GM23248 (cell line): ENCODE results near the gene STON2. TPM values are rescaled to one million over a fixed set of nuclear protein-coding genes. Genes with fewer than 3 reads are reported as not detected.

Experiments
- DNase-seq: peaks from one replicate; pipeline ENCODE4 v3.0.0-alpha.2; 2015
- H2AFZ ChIP-seq: fragments of 200-600 bp; sonication (generic); 2 replicates; pipeline ENCODE4 v1.6.1; 2016; ENCODE audit warnings: antibody characterized with exemption
- H3F3A ChIP-seq: fragments of 200-600 bp; sonication (generic); 2 replicates; pipeline ENCODE4 v1.6.1; 2016; ENCODE audit warnings: mild to moderate bottlenecking, antibody characterized with exemption, mixed run types; ENCODE audit not compliant: insufficient read depth
- H3K27ac ChIP-seq: fragments of 200-600 bp; sonication (generic); 2 replicates; pipeline ENCODE4 v1.5.1; 2016; ENCODE audit warnings: mild to moderate bottlenecking
- H3K27me3 ChIP-seq: fragments of 200-600 bp; sonication (generic); replicated peaks from 2 replicates; pipeline ENCODE4 v1.6.1; 2016; ENCODE audit warnings: mild to moderate bottlenecking; ENCODE audit not compliant: insufficient read depth
- H3K36me3 ChIP-seq: fragments of 200-600 bp; sonication (generic); 2 replicates; pipeline ENCODE4 v1.6.1; 2016; ENCODE audit warnings: low read depth, mild to moderate bottlenecking
- H3K4me1 ChIP-seq: fragments of 200-600 bp; sonication (generic); 2 replicates; pipeline ENCODE4 v1.6.1; 2016; ENCODE audit warnings: mild to moderate bottlenecking; ENCODE audit not compliant: insufficient read depth
- H3K4me2 ChIP-seq: fragments of 200-600 bp; sonication (generic); one replicate; pipeline ENCODE4 v1.6.1; 2016; ENCODE audit warnings: mild to moderate bottlenecking; ENCODE audit not compliant: unreplicated experiment
- H3K4me3 ChIP-seq: fragments of 200-600 bp; sonication (generic); 2 replicates; pipeline ENCODE4 v1.5.1; 2016; ENCODE audit warnings: mild to moderate bottlenecking
- H3K79me2 ChIP-seq: fragments of 200-600 bp; sonication (generic); 2 replicates; pipeline ENCODE4 v1.6.1; 2016; ENCODE audit warnings: mild to moderate bottlenecking; ENCODE audit not compliant: insufficient read depth
- H3K9ac ChIP-seq: fragments of 200-600 bp; sonication (generic); 2 replicates; pipeline ENCODE4 v1.6.1; 2016; ENCODE audit warnings: mild to moderate bottlenecking
- H3K9me2 ChIP-seq: fragments of 200-600 bp; sonication (generic); 2 replicates; pipeline ENCODE4 v1.6.1; 2016; ENCODE audit warnings: mixed run types, mild to moderate bottlenecking, moderate library complexity; ENCODE audit not compliant: insufficient read depth
- H3K9me3 ChIP-seq: fragments of 200-600 bp; sonication (generic); one replicate; pipeline ENCODE4 v1.6.1; 2017; ENCODE audit warnings: low read depth
- H4K20me1 ChIP-seq: fragments of 200-600 bp; sonication (generic); 2 replicates; pipeline ENCODE4 v1.6.0; 2016; ENCODE audit not compliant: insufficient read depth
- EZH2 ChIP-seq: fragments of 200-600 bp; sonication (generic); IDR thresholded peaks from 2 replicates; pipeline ENCODE4 v1.6.1; 2018; ENCODE audit warnings: antibody characterized with exemption, mild to moderate bottlenecking; ENCODE audit not compliant: insufficient read depth, poor library complexity, severe bottlenecking
- EZH2phosphoT487 ChIP-seq: fragments of 200-600 bp; sonication (generic); IDR thresholded peaks from 2 replicates; pipeline ENCODE4 v1.6.1; 2018; ENCODE audit warnings: antibody characterized with exemption, moderate library complexity, mild to moderate bottlenecking, low read depth; ENCODE audit not compliant: insufficient read depth
- WGBS, 2 experiments: methylation state at CpG; one replicate each; pipeline ENCODE4 v1.1.6; 2015 to 2017; ENCODE audit warnings: low lambda C conversion rate in 2 of 2, low coverage in 1 of 2; ENCODE audit errors: missing lambda C conversion rate in 2 of 2; 5-methylcytosine and 5-hydroxymethylcytosine counted together
- in situ Hi-C: fragments of 300-500 bp; cut with MboI; formaldehyde crosslinking; loops from 2 replicates; pipeline ENCODE4 v1.15.0; 2020
- polyA plus RNA-seq: library from polyadenylated mRNA; unstranded; fragments of >200 nt; fragmentation: Nextera tagmentation; extraction: Ambion mirVana; gene quantifications from 2 replicates; pipeline ENCODE4 v1.2.1, GENCODE V29; 2016
- total RNA-seq: library from RNA; depleted of rRNA; stranded (reverse); fragments of >200 nt; shearing (Covaris generic); gene quantifications from 2 replicates; pipeline ENCODE4 v1.2.3, GENCODE V29; 2014

Gene STON2
- total and polyA plus RNA-seq, 2 experiments from 2014 or later, result 0.14 TPM; not detected in 1

- H3K4me3 ChIP-seq, result no peak overlapping the region
- H3K9me2 ChIP-seq, result no peaks in the 10 kb centered on the region
- no peak overlapping the region for H3K4me2 ChIP-seq
- H3K27me3 ChIP-seq, result no peaks in the 10 kb centered on the region
- H3K79me2 ChIP-seq, result no peaks in the 10 kb centered on the region
- no peaks in the 10 kb centered on the region for H3K36me3 ChIP-seq
- no peaks in the 10 kb centered on the region for H3K9me3 ChIP-seq
- no peak for DNase-seq
- no peaks in the 10 kb centered on the region for H3K4me1 ChIP-seq
- no peak overlapping the region for H2AFZ ChIP-seq
- no peaks in the 10 kb centered on the region for H4K20me1 ChIP-seq
- in situ Hi-C loops, result no loop called here
- 70 to 74% methylated on average over 8 of the region's 8 CpGs for whole genome bisulfite sequencing, 2 experiments
- H3K27ac ChIP-seq, result no peak overlapping the region
- TF ChIP-seq EZH2phosphoT487 (no peak), EZH2 (no peak)
- no peaks in the 10 kb centered on the region for H3F3A ChIP-seq
- no peak overlapping the region for H3K9ac ChIP-seq
Measured at GRCh38 chr14:81286574-81287370, 113.4 kb downstream of the STON2 start.

GRCh38 chr14:81285245-81285644 is 114.9 kb downstream of the STON2 start:
- H3K27ac ChIP-seq, result no peak overlapping the region
- WGBS, 2 experiments, result 68% methylated on average over 2 of the region's 2 CpGs
- in situ Hi-C loops, result no loop called here

GRCh38 chr14:81281332-81281731 is 118.8 kb downstream of the STON2 start:
- H3K27me3 ChIP-seq, result no peaks in the 10 kb centered on the region
- no peak for TF ChIP-seq EZH2
- no peak for TF ChIP-seq EZH2phosphoT487
- 22 to 41% methylated on average over 1 of the region's 1 CpG for WGBS, 2 experiments

More at GRCh38 chr14:81285245-81285644, 114.9 kb downstream of the STON2 start:
- Histone ChIP-seq H3F3A (no peaks in the 10 kb centered on the region), H3K79me2 (no peaks in the 10 kb centered on the region), H3K4me3 (no peak overlapping the region), H3K9ac (no peak overlapping the region), H2AFZ (no peak overlapping the region), H4K20me1 (no peaks in the 10 kb centered on the region), H3K4me1 (no peaks in the 10 kb centered on the region), H3K4me2 (no peak overlapping the region), H3K9me2 (no peaks in the 10 kb centered on the region), H3K36me3 (no peaks in the 10 kb centered on the region), H3K9me3 (no peaks in the 10 kb centered on the region), H3K27me3 (no peaks in the 10 kb centered on the region)
- TF ChIP-seq EZH2phosphoT487 (no peak), EZH2 (no peak)
- no peak for DNase-seq

GRCh38 chr14:81280136-81280791 is 119.9 kb downstream of the STON2 start:
- 81 to 87% methylated on average over 9 of the region's 9 CpGs for WGBS, 2 experiments
- H4K20me1 ChIP-seq, result no peaks in the 10 kb centered on the region
- TF ChIP-seq EZH2phosphoT487, result no peak
- TF ChIP-seq EZH2, result no peak
- no peak for DNase-seq
- H3K36me3 ChIP-seq, result no peaks in the 10 kb centered on the region
- H3K9me2 ChIP-seq, result no peaks in the 10 kb centered on the region
- H3K9me3 ChIP-seq, result no peaks in the 10 kb centered on the region
- no peaks in the 10 kb centered on the region for H3K79me2 ChIP-seq
- no peak overlapping the region for H3K9ac ChIP-seq
- in situ Hi-C loops, result no loop called here
- H3K27me3 ChIP-seq, result no peaks in the 10 kb centered on the region
- no peak overlapping the region for H3K4me2 ChIP-seq
- H3K4me3 ChIP-seq, result no peak overlapping the region
- H3K27ac ChIP-seq, result no peak overlapping the region
- no peaks in the 10 kb centered on the region for H3F3A ChIP-seq
- no peak overlapping the region for H2AFZ ChIP-seq
- no peaks in the 10 kb centered on the region for H3K4me1 ChIP-seq

More at GRCh38 chr14:81281332-81281731, 118.8 kb downstream of the STON2 start:
- H4K20me1 ChIP-seq, result no peaks in the 10 kb centered on the region
- no peaks in the 10 kb centered on the region for H3F3A ChIP-seq
- DNase-seq, result no peak
- no peak overlapping the region for H3K9ac ChIP-seq
- no peak overlapping the region for H3K4me3 ChIP-seq
- H2AFZ ChIP-seq, result no peak overlapping the region
- no peaks in the 10 kb centered on the region for H3K9me3 ChIP-seq
- H3K9me2 ChIP-seq, result no peaks in the 10 kb centered on the region
- no peak overlapping the region for H3K27ac ChIP-seq
- no peaks in the 10 kb centered on the region for H3K36me3 ChIP-seq
- H3K4me1 ChIP-seq, result no peaks in the 10 kb centered on the region
- no peak overlapping the region for H3K4me2 ChIP-seq
- no peaks in the 10 kb centered on the region for H3K79me2 ChIP-seq
- in situ Hi-C loops, result no loop called here
